ENCODE data around the gene RNASEH2B.

GRCh38 chr13:50892210-50892944, 17.2 kb upstream of the RNASEH2B start:
- TF ChIP-seq EP300 (IDR thresholded peaks at IDR 0.05) (no peak), CHD4 (IDR thresholded peaks at IDR 0.05; ENCODE audit: borderline replicate concordance) (no peak), CTCF (IDR thresholded peaks at IDR 0.05) (no peak)
